GM12873 (cell line): ENCODE results near the gene ITPK1.

ENCODE experiments used
- TF ChIP-seq, protein P1 (sequence below): IDR thresholded peaks from 2 replicates; pipeline ENCODE4 v1.5.1; 2012; ENCODE audit warnings: low read depth, mild to moderate bottlenecking, moderate library complexity, low read length, control low read depth; ENCODE audit not compliant: insufficient read depth; ENCODE audit errors: missing control alignments

ITPK1 gene

DNA sequence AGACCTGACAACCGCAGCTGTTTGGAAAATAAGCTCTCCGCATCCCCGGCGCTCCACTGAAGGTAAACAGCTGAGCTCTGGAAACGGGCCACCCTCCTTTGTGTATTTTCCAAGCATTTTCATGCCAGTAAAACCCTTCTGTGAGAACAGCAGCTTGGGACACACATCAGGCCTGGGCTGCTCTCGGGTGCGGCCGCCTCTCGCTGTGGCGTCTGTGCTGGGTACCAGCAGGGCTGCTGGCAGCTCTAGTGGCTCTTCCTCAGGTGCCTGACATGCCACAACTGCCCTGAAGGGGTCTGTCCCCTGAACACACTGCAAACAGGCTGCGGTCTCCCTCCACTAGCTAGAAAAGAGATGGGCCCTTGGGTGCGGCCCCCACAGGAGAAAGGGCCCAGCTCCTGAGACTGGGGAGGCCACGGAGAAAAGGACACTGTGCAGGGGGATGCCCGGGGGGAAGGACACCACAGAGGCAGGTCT is 96.3 kb downstream of the ITPK1 start:
- TF ChIP-seq, protein P1, sequence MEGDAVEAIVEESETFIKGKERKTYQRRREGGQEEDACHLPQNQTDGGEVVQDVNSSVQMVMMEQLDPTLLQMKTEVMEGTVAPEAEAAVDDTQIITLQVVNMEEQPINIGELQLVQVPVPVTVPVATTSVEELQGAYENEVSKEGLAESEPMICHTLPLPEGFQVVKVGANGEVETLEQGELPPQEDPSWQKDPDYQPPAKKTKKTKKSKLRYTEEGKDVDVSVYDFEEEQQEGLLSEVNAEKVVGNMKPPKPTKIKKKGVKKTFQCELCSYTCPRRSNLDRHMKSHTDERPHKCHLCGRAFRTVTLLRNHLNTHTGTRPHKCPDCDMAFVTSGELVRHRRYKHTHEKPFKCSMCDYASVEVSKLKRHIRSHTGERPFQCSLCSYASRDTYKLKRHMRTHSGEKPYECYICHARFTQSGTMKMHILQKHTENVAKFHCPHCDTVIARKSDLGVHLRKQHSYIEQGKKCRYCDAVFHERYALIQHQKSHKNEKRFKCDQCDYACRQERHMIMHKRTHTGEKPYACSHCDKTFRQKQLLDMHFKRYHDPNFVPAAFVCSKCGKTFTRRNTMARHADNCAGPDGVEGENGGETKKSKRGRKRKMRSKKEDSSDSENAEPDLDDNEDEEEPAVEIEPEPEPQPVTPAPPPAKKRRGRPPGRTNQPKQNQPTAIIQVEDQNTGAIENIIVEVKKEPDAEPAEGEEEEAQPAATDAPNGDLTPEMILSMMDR, result no peak

DNA sequence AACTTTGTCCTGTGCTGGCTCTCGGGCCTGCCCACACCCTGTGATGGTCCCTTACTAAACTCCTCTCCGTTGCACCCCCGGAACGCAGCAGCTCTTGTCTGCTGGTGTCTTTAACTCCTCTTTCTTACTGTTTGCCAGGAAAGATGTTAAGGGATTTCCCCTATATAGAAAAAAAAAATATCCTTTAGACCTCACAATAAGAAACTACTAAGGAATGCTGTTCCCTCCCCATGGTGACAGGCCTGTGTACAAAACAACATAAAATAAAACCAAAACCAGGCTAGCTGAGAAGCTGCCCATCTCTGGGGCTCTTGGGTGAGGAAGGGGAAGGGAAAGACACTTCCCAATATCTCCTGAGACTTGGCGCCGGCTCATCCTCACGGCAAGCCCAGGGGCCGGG is 97.4 kb downstream of the ITPK1 start:
- TF ChIP-seq, protein P1, result no peak

DNA sequence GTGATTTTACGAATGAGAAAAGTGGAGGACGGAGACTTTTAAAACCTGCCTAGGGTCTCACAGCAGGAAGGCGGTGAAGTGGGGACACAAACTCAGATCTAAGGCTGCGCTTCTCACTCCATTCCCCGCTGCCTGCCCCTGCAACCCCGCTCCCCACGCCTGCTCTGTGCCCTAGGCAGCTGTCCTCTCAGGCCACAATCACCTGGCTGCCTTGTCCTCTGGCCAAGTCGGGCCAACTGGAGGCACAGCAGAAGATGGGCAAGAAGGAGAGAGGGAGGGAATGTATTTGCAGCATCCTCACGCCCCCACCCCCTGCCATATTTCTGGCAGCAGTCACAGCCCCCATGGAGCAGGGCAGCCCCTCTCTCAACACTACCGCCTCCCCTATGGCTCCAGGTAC is 97.8 kb downstream of the ITPK1 start:
- TF ChIP-seq, protein P1, result no peak

DNA sequence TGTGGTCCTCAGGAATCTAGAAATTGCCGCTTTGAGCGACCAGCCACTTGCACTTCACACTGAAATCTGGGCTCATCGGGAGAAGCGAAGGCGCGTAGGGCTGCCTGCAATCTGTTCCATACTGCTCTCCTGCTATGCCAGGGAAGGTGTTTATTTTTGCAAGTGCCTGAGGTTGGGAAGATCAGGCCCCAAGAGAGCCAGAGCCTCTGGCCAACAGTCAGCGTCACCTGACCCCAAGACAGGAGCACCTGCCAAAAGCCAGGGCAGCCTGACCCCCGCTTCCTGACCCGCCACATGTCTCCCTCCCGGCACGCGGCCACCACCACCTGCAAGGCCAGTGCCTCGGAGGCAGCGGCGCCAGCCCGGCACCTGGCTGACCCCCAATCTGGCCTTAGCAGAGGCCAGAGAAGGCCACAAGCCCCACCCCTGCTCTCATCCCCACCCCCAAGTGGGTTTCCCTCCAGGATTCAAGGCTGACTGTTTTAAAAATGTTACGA is 98.4 kb downstream of the ITPK1 start:
- TF ChIP-seq, protein P1, result no peak

DNA sequence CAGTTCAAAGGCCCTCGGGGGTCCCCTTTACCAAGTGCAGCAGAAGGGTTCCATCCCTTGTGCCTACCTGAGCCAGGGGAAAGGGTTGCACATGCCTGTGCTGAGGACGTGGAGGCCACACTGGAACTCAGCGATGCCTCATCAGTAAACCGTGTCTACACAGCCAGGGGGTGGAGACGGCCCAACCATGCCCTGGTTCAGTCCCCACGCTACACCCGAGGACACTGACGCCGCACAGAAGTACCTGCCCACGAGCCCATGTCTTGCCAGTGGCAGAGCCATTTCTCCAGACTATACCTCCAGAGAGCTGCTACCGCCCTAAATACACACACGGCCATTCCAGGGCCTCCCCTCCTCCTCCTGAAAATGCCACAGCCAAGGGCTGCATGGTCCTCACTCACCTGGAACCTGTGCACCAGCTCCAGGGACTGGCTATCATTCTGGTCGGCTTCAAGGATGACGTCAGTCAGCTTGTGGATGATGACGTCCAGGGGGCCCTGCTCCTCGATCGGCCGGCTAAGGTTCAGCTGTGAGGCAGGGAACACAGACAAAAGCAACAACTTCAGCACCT is 99.4 kb downstream of the ITPK1 start:
- TF ChIP-seq, protein P1, result no peak

DNA sequence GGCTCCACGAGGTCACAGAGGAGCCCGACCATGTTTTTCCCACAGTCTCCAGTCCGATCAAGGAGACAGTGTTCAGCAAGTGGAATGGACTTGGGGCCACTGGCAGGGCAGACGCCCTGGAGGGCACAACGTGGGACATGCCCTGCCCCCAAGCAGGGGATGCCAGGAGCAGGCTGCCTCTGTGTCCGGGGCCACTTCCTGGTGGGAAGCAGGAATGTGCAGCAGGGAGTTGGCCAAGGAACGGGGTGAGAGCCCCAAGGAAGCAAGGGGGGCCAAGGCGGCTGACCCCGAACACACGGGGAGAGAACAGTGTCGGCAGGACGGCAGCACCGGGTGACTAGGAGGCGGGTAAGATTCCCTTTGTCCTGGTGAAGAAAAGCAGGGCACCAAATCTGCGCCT is 100.2 kb downstream of the ITPK1 start:
- TF ChIP-seq, protein P1, result no peak

DNA sequence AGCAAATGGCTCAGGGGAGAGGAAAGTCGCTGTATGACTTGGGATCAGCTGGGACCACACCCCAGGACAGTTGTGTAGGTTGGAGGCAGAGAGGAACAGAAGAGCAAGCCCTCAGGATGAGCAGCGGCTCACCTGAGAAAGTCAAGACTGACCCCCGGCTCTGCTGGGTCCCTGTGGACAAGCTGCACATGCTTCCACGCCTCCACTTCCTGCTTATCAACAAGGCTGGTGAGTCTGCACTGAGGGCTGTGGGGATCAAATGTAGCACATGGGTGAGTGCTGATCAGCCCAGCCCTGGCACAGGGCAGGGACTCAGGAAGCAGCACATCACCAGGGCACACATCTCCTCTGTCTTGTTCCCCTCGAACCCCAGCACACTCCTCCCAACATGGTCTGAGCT is 100.7 kb downstream of the ITPK1 start:
- TF ChIP-seq, protein P1, result no peak
